Body of pancreas (tissue), 4 donors: ENCODE data around the gene PCDH8. TPM values are rescaled to one million over a fixed set of nuclear protein-coding genes. Genes with fewer than 3 reads are reported as not detected.
A peak's percentile ranks its signal among the peaks of the same experiment; 100 is the strongest.

Experiments
- ATAC-seq: fragments of 150-250 bp; one replicate; pipeline ENCODE4 v1.9.1; 2016
- DNase-seq, 4 donors: peaks; one replicate each; pipeline ENCODE4 v3.0.0-alpha.2; 2019
- H3K27ac ChIP-seq, 4 donors: fragments of 200-600 bp; sonication (generic); 1 replicate in 3 of 4; 2 replicates in 1 of 4; pipeline versions ENCODE4 v1.5.1 to v1.6.1; 2016 to 2019; ENCODE audit warnings: mild to moderate bottlenecking in 1 of 4, mixed read lengths in 1 of 4, moderate library complexity in 1 of 4
- H3K27me3 ChIP-seq, 2 donors: fragments of 200-600 bp; sonication (generic); one replicate each; pipeline ENCODE4 v1.6.0; 2016; ENCODE audit warnings: mild to moderate bottlenecking in 1 of 2
- H3K36me3 ChIP-seq, 2 donors: fragments of 200-600 bp; sonication (generic); replicated peaks in 1 of 2; 2 replicates each; pipeline ENCODE4 v1.5.1; 2016; ENCODE audit warnings: low read depth in 2 of 2; ENCODE audit not compliant: insufficient read depth in 1 of 2
- H3K4me1 ChIP-seq: fragments of 200-600 bp; sonication (generic); one replicate; pipeline ENCODE4 v1.6.0; 2016
- H3K4me3 ChIP-seq, 2 donors: fragments of 200-600 bp; sonication (generic); 1 replicate in 1 of 2; 2 replicates in 1 of 2; pipeline ENCODE4 v1.5.1; 2016 to 2019
- H3K9me3 ChIP-seq, 3 donors: fragments of 200-600 bp; sonication (generic); 1 replicate in 2 of 3; 2 replicates in 1 of 3; pipeline ENCODE4 v1.5.1; 2016
- POLR2A ChIP-seq, 3 donors: fragments of 450-650 bp; IDR thresholded peaks; one replicate each; pipeline ENCODE4 v1.6.1; 2016; ENCODE audit warnings: antibody characterized with exemption in 3 of 3, mild to moderate bottlenecking in 2 of 3
- WGBS, 2 donors: methylation state at CpG; one replicate each; pipeline ENCODE4 v1.1.5; 2017; 5-methylcytosine and 5-hydroxymethylcytosine counted together
- intact Hi-C: fragments of 100-400 bp; cut with DNase I; formaldehyde crosslinking; loops from one replicate; pipeline ENCODE4 v1.15.1; 2023
- total RNA-seq, 2 donors: library from RNA; depleted of rRNA; stranded (reverse); fragments of >200 nt; gene quantifications; one replicate each; pipeline ENCODE4 v1.1.0, GENCODE V29; 2016
- TF ChIP-seq, protein P1 (sequence below), 7 experiments: fragments of 450-650 bp in 4 of 7; fragments of 200-600 bp in 3 of 7; sonication (generic) in 3 of 7; IDR thresholded peaks; one replicate each; pipeline ENCODE4 v1.5.1; 2016 to 2019; ENCODE audit warnings: antibody characterized with exemption in 7 of 7

The PCDH8 gene
- not detected for total RNA-seq

GRCh38 chr13:52848455-52849195 lies at the start of gene PCDH8:
Gene PCDH8 (minus strand): TSS chr13:52848640. CDS start chr13:52848436, 204 bp downstream.
- peak in 3 of 4 donors; percentile 16 to 34 (median 24) for DNase-seq
- no peak within 1 kb of the TSS for H3K4me3 ChIP-seq
- ATAC-seq: no peak
- H3K27me3 ChIP-seq: peaks cover 0 to 29% of the 10 kb centered on the region in 2 donors
- H3K4me1 ChIP-seq: peaks cover 44% of the 10 kb centered on the region
- WGBS, 2 donors: 2 to 3% methylated on average over 36 to 41 of the region's 41 CpGs
- H3K9me3 ChIP-seq: no peaks in the 10 kb centered on the region
- H3K36me3 ChIP-seq: no peaks in the 10 kb centered on the region
- TF ChIP-seq, protein P1, sequence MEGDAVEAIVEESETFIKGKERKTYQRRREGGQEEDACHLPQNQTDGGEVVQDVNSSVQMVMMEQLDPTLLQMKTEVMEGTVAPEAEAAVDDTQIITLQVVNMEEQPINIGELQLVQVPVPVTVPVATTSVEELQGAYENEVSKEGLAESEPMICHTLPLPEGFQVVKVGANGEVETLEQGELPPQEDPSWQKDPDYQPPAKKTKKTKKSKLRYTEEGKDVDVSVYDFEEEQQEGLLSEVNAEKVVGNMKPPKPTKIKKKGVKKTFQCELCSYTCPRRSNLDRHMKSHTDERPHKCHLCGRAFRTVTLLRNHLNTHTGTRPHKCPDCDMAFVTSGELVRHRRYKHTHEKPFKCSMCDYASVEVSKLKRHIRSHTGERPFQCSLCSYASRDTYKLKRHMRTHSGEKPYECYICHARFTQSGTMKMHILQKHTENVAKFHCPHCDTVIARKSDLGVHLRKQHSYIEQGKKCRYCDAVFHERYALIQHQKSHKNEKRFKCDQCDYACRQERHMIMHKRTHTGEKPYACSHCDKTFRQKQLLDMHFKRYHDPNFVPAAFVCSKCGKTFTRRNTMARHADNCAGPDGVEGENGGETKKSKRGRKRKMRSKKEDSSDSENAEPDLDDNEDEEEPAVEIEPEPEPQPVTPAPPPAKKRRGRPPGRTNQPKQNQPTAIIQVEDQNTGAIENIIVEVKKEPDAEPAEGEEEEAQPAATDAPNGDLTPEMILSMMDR (IDR thresholded peaks at IDR 0.05): no peak
- no peak for TF ChIP-seq POLR2A (IDR thresholded peaks at IDR 0.05)
- H3K27ac ChIP-seq: no peak within 1 kb of the TSS
- intact Hi-C loops: loop anchor here (10.0 kb wide), 1 partner anchor 346 kb away; no protein-coding TSS in a partner anchor

DNA sequence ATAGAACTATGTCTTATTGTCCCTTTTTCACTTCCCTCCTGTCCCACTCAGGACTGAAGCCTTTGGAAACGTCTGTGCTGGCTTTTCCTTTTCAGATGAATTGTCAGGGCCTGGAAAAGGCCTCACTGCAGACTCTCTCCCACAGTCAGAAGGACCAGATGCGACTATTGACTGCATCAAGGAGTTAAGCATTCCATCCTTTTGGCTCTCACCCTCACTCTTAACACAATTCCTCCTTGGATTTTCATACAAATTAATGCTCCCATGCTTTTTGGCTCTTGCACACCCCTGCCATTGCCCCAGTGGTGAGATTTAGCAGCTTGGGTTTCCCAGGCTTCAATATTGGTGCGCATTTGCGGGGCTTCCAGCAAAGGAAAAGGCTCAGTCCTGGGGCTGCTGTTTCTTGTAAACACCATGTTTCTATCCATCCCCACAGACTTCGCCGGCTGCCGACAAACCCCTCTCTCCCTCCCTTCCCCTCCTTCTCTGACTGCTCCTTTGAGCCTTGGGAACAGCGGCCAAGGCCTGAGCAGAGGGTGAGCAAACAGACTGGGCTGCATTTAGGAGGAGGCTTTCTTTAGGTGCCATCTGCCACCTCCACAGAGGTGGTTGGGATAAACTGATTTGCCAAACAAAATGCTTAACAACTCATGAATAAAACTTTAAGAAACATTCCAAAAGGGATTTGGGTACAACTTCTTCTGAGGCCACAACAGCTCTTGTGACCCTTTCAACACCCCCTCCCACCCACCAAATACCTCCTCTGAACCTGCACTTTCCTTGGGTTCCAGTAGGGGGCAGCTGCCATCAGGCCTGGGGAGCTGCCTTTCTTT lies 48.6 kb upstream of the PCDH8 start:
- Histone ChIP-seq H3K27me3 (no peaks in the 10 kb centered on the region), H3K36me3 (no peaks in the 10 kb centered on the region), H3K4me3 (no peak overlapping the region), H3K9me3 (no peaks in the 10 kb centered on the region), H3K27ac (no peak overlapping the region), H3K4me1 (no peaks in the 10 kb centered on the region)
- WGBS, 2 donors: 58 to 63% methylated on average over 8 of the region's 8 CpGs
- DNase-seq: peak in 1 of 4 donors; percentile 16
- intact Hi-C loops: no loop called here
- ATAC-seq: no peak
- TF ChIP-seq, protein P1 (IDR thresholded peaks at IDR 0.05): peak in 6 of 7 experiments; percentile 14 to 49 (median 28)
- no peak for TF ChIP-seq POLR2A (IDR thresholded peaks at IDR 0.05)

DNA sequence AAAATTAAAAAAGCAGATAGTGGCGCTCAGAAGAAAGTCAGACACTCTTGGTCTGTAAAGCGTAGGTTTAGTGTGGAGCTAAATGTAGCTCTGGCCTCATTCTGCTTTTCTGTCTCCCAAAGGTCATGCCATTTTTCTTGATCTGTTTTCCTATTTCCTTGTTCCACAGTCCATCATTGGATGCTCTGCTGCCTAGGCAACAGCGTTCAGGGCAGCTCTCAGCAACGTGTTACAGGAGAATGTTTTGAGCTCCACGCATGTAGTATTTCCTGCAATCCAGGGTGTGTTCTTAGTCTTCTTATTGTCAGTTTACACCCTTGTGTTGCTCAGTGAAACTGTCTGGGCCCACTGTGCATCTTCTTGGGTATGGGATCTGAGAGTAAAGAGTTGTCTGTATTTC lies 46.0 kb upstream of the PCDH8 start:
- Histone ChIP-seq H3K9me3 (no peaks in the 10 kb centered on the region), H3K36me3 (no peaks in the 10 kb centered on the region), H3K27ac (no peak overlapping the region), H3K4me3 (no peak overlapping the region), H3K4me1 (no peaks in the 10 kb centered on the region), H3K27me3 (no peaks in the 10 kb centered on the region)
- intact Hi-C loops: no loop called here
- no peak for TF ChIP-seq POLR2A (IDR thresholded peaks at IDR 0.05)
- TF ChIP-seq, protein P1 (IDR thresholded peaks at IDR 0.05): no peak
- ATAC-seq: no peak
- 78 to 80% methylated on average over 5 of the region's 5 CpGs for WGBS, 2 donors
- DNase-seq: no peak

DNA sequence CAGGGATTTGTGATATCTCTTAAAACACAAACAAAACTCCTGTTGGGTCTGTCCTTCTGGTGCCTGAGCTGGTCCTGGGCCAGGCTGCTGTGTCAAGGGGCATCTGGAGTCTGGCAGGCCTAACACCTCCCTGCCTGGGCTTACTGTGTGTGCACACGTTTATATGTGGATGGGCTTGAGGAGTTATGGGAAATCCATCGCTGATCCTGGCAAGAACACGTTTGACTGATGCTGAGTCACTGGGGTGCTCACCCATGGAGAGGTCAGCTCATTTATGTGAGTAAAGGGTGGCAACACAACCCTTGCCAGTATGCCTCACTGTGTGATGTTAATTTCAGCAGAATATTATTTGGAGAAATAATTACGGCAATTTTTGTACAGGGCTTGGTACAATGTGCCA lies 44.5 kb upstream of the PCDH8 start:
- H3K27ac ChIP-seq: no peak overlapping the region
- no peaks in the 10 kb centered on the region for H3K27me3 ChIP-seq
- no peaks in the 10 kb centered on the region for H3K36me3 ChIP-seq
- WGBS, 2 donors: 68 to 82% methylated on average over 3 to 4 of the region's 4 CpGs
- intact Hi-C loops: no loop called here
- H3K4me1 ChIP-seq: no peaks in the 10 kb centered on the region
- TF ChIP-seq, protein P1 (IDR thresholded peaks at IDR 0.05): no peak
- TF ChIP-seq POLR2A (IDR thresholded peaks at IDR 0.05): no peak
- no peak overlapping the region for H3K4me3 ChIP-seq
- DNase-seq: no peak
- ATAC-seq: no peak
- no peaks in the 10 kb centered on the region for H3K9me3 ChIP-seq
